Glomerular visceral epithelial cell (primary cell): ENCODE data around the gene RABGEF1.
A peak's percentile ranks its signal among the peaks of the same experiment; 100 is the strongest.
"Not testable (repeated sequence)": the region's sequence is repeated elsewhere in the genome, so short reads cannot be mapped to it uniquely, and the experiment has no call there.

Source experiments
- DNase-seq: peaks from one replicate; pipeline ENCODE4 v3.0.0-alpha.2; 2016; ENCODE audit errors: extremely low spot score

RABGEF1 gene

DNA sequence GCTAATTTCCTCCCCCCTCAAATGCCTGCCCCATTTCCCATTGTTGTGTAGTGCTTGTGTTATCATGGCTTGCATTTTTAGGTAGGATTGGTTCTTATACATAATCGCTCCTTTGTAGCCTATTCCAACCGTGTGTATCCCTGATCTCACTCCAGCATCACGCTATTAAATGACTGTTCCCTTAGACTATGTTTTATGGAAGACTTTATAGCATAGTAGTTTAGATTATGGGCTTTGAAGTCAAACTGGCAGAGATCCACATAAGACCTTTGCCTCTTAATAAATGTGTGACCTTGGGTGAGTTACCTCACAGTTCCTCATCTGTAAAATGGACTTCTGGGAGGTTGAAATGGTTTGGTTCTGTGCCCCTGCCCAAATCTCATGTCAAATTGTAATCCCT is 5.4 kb upstream of the RABGEF1 start:
- no peak for DNase-seq

DNA sequence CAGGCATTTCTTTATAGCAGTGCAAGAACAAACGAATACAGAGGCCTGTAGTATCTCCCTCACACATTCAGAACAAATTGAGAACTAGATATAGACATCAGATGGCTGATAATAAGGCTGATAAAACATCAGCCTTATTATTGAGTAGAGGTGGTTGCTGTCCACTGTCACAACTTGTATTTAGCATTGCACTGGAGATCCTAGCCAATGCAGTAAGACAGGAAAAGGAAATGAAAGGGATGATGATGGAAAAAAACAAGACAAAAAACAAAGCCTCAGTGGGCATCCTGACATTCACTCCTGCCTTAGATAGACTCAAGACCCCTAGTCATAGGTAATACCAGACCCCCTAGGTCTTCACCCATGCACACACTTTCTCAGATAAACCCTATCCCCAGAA is 4.7 kb upstream of the RABGEF1 start:
- no peak for DNase-seq

DNA sequence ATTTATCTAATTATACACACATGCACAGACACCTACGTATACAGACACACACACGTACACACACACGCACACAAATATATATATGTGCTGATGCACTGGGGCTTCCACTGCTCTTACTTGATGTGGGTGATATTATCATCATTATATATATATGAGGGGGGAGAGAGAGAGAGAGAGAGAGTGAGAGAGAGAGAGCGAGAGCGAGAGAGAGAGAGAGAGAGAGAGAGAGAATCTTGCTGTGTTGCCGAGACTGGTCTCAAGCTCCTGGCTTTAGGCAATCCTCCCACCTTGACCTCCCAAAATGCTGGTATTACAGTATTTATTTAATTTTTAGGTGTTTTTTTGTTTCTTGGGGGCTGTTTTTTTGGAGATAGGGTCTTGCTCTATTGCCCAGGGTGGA is 3.6 kb upstream of the RABGEF1 start:
- DNase-seq, result no peak

DNA sequence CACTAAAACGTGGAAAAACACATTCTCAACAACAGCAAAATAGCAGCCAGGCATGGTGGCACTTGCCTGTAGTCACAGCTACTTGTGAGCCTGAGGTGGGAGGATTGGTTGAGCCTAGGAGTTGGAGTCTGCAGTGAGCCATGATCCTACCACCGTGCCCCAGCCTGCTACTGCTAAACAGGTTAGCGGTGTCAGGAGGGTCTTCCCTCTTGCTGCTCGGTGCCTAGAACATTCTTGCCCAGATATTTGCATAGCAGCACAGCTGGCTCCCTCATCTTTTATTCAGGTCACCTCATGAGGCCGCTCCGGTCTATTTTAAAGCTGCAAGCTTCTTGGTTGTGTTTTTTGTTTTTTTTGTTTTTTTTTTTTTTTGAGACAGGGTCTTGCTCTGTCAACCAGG is 2.9 kb upstream of the RABGEF1 start:
- DNase-seq, result no peak

DNA sequence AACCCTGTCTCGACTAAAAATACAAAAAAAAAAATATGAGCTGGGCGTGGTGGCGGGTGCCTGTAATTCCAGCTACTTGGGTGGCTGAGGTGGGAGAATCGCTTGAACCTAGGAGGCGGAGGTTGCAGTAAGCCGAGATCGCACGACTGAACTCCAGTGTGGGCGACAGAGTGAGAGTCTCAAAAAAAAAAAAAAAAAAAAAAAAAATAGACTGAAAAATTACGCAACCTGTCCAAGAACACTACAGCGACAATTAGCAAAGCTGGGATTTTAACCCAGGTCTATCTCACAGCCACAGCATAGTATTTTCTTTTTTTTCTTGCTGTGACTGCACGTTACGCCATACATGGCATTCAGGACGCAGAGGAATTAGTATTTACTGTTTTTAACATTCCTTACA is 1.1 kb upstream of the RABGEF1 start:
- no peak for DNase-seq

DNA sequence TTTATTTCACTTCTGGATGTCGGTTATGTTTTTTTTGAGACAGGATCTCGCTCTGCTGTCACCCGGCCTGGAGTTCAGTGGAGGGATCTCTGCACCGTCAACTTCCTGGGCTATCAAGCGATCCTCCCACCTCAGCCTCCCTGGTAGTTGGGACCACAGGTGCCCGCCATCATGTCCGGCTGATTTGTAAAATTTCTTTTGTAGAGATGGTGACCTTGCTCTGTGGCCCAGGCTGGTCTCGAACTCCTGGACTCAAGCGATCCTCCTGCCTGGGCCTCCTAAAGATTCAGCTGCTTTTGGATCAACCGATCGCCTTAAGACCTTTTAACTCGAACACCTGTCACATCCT is 606 bp upstream of the RABGEF1 start:
- DNase-seq, result no peak

DNA sequence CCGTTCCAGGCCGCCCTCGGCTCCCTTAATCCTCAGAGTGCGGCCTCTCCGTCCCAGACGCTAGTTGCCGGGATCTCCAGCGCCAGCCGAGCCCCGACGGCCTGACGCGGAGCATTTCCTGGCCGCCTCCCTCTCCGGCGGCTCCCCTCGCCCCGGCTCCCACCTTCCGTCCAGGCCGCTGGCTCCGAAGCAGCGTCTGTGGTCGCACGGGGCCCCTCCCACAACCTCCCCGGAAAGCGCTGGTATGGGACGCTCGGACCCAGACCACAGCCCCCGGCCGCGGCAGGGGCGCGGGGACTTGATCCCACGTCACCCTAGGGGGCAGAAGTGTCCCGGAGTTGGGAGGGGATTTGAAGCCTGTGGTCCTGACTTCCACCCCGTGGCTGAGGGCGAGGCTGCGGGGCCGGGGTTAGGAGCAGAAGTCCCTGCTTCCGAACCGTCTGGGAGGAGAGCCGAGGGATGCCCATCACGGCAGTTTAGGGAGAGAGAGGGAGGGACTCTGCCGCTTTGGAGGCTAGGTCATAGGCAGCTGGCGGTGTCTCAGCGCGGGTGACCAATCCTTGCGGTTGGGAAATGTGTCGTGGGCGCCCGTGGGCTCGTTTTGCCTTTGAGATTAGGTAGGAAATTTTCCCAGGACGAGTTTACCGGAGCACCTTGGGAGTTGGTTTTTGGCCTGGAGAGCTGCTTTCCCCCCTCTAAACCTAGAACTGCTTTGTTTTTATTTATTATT is 612 bp downstream of the RABGEF1 start:
- peak; percentile 55 for DNase-seq

DNA sequence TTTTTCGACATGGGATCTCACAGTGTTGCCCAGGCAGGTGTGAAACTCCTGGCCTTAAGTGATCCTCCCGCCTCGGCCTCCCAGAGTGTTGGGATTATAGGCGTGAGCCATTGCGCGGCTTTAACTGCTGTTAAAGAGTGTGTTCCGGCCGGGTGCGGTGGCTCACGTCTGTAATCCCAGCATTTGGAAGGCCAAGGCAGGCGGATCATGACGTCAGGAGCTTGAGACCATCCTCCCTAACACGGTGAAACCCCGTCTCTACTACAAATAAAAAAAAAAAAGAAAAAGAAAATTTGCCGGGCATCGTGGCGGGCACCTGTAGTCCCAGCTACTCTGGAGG is 1.1 kb downstream of the RABGEF1 start:
- DNase-seq, result peak; percentile 31

DNA sequence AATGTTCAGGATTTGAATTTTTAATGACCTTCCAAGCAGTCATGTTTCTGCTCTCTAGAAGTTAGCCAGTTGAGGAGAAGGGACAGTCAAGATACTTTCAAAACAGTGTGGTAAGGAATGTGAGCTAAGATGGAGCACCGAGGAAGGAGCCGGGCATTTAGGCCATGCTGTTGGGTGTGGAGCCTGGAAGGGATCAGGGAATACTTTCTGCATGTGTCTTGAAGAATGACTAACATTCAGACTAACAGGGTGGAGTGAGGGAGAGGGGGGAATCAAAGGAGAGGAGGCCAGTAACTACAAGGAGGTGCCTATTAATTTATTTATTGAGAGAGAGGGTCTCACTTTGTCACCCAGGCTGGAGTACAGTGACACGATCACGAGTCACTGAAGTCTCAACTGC is 1.8 kb downstream of the RABGEF1 start:
- DNase-seq, result peak; percentile 40

DNA sequence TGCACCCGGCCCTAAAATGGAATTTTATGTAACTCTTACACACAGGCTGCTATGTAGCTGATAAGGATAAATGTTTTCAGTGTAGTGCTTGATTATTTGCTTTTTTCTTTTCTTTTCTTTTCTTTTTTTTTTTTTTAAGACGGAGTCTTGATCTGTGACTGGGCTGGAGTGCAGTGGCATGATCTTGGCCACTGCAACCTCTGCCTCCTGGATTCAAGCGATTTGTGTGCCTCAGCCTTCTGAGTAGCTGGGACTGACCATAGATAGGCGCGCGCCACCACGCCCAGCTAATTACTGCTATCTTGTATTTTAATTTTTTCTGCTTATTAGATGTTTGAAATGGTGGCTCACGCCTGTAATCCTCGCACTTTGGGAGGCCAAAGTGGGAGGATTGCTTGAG is 3.4 kb downstream of the RABGEF1 start:
- DNase-seq, result no peak

DNA sequence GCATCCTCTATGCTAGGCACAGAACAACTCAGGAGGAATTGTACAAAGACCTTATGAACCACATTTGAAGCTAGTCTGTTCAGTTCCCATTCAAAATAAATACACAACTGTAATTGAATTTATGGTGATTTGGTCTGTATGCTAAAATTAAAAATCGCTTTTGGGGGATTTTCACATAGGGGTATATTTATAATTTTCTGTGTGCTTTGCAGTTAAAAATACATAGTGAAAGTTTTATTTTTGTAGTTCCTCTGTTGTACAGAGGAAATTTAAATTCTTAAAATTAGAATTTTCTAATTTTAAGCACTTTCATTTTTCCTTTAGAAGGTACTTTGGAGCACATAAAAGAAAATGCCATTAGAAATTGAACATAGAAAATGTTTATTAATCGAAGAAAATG is 6.9 kb downstream of the RABGEF1 start:
- DNase-seq, result no peak

DNA sequence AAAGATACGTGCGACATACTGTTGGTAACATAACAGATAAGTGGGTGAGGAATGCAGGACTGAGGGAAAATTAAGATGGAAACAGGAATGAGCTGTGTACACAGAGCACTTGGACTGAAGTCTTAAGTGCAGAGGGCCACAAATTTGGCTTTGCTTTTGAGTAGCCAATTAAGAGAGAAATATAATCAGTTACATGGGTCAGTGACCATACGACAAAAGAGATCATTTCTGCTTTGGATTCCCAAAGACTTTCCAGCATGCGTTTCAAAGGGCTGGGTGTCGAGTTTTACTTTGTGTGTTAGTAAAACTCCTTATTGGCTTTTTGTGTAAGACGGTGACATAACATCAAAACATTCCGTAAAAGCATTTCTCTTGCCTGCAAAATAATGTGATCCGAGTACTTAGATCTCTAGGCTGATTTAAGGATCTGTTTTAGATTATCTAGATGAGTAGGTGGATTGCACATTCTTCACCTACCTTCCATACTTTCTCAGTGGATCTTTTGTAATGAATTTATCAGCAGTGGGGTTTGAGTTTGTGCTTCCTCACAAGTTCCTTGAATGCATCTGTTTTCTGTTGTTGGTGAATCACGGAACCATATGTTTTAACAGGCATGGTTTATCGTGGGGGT is 7.5 kb downstream of the RABGEF1 start:
- no peak for DNase-seq

DNA sequence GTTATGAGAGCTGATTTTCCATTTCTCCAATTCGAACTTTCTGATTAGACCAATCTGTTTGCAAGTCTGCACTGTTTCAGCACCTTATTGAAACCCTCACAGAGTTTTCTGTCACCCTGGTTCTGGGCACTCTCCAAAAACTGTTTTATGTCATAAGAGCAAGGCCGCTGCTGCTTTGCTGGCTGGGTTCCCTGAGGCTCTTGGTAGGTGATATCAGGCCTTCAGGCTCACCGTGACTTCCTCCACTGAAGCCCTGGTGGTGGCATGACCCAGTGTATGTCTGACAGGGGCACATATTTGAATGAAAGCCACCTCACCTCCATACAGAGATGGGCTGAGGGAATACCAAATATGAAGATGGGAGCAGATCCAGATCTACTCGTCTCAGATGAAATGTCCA is 8.3 kb downstream of the RABGEF1 start:
- DNase-seq, result no peak

DNA sequence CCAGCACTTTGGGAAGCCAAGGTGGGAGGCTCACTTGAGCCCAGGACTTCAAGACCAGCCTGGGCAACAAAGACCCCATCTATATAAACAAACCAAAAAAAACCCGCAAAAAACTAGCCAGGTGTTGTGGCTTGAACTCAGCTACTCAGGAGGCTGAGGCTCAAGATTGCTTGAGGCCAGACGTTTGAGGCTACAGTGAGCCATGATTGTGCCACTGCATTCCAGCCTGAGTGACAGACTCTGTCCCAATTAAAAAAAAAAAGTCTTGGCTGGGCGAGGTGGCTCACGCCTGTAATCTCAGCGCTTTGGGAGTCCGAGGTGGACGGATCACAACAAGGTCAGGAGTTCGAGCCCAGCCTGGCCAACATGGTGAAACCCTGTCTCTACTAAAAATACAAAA is 11.4 kb downstream of the RABGEF1 start:
- DNase-seq, result no peak

DNA sequence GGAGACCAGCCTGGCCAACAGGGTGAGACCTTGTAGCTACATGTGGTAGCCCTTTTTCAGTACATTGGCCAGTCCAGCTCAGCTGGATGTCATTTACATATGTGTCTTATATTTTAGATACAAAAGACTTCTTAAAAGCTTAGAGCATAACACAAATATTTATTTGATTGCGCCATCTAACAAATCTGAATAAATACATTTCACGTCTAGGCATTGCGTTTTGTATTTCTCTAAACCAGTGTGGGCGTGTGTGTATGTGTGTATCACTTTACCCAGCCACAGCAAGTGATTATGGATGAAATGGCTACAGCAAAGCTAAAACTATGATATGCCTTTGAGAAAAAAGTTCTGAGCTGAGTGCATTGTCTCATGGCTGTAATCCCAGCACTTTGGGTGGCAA is 14.0 kb downstream of the RABGEF1 start:
- DNase-seq, result no peak

DNA sequence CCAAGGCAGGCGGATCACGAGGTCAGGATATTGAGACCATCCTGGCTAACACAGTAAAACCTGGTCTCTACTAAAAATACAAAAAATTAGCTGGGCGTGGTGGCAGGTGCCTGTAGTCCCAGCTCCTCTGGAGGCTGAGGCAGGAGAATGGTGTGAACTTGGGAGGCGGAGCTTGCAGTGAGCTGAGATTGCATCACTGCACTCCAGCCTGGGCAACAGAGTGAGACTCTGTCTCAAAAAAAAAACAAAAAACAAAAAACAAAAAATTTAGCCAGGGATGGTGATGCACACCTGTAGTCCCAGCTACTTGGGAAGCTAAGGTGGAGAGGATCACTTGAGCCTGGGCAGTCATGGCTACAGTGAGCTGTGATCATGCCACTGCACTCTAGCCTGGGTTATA is 14.5 kb downstream of the RABGEF1 start:
- DNase-seq, result not testable (repeated sequence)

DNA sequence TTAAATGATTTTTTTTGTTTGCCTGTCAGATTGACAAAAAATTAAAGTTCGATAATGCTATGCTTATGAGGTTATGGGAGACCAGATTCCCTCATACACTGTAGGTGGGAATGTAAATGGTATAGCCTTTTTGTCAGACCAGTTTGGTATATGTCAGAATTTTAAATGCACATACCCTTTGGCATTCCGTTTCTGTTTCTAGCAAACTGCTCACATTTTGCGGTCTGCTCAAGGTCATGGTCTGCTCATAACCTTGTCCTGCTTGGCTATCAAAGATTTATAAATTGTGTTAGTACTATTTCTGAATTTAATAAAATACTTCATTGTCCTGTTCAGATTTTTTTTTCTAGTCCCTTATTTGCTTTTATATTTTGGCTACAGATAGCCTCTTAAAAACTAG is 15.7 kb downstream of the RABGEF1 start:
- not testable (repeated sequence) for DNase-seq

DNA sequence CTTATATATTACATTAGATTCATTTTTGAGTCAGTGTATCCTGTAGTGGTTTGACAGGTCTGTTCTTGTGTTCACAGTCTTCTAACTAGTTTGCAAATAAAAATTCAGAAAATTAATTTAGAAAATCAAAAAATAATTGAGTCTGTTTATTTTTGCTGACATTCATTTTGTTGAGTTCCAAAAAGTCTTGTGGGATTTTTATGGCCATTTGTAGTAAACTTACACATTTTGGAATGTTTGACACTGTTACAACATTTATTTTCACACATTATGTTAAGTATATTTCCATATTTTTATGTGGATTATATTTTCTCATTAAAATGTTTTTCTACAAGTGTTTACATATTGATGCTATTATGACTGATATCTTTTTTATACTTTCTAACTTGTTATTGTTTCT is 16.4 kb downstream of the RABGEF1 start:
- DNase-seq, result no peak

DNA sequence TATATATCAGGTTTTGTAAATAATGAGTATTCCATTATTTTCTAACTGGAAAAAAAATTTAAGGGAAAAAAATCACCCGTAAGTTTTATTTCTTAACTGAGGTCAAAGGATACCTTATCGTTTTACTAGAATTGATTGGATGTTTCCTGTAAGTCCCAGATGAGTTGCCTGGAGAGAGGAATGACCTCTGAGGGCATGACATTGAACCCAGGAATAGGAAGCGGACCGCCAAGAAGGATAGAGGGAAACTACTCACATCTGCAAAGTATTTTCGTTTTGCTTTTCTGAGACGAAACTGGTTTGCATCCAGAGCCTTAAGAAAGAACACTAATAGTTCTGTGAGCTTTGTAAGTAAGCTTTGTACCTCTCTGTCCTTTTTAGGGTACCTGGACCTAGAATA is 17.4 kb downstream of the RABGEF1 start:
- no peak for DNase-seq

DNA sequence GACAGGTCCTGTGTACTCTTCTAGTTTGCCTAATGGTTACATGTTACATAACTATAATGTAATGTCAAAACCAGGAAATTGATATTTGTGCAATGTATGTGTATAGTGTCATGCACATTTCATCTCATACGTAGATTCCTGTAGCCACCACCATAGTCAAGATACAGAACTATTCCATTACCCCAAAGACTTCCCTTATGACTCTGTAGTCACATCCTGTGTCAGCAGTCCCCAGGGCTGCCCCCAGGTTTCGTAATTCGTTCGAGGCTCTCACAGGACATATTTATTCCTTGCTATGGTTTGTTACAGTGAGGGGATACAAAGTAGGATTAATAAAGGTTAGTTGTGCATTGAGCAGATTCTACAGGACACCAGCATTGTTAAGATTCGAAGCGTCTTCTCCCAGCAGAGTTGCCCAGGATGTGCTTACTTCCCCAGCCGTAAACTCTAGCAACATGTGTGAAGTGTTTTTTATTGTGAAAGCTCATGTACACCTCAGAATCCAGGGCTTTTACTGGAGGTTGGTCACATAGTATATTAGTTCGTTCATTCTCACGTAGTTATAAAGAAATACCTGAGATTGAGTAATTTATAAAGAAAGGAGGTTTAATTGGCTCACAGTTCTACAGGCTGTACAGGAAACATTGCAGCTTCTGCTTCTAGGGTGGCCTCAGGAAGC is 18.6 kb downstream of the RABGEF1 start:
- no peak for DNase-seq

DNA sequence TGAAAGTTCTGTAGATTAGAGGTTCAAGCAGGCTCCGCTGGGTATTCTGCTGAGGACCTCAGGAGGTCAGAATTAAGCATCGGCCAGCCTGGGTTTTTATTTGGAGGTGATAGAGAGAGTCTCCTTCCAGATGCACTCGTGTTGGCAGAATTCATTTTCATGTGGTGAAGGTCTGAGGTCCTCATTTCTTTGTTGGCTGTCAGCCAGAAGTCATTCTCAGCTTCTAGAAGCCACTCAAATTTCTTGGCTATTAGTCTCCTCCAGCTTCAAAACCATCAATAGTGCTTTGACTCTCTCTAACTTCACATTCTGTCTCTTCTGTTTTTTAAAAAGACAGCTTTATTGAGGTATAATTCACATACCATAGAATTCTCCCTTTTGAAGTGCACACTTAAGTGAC is 22.6 kb downstream of the RABGEF1 start:
- not testable (repeated sequence) for DNase-seq

DNA sequence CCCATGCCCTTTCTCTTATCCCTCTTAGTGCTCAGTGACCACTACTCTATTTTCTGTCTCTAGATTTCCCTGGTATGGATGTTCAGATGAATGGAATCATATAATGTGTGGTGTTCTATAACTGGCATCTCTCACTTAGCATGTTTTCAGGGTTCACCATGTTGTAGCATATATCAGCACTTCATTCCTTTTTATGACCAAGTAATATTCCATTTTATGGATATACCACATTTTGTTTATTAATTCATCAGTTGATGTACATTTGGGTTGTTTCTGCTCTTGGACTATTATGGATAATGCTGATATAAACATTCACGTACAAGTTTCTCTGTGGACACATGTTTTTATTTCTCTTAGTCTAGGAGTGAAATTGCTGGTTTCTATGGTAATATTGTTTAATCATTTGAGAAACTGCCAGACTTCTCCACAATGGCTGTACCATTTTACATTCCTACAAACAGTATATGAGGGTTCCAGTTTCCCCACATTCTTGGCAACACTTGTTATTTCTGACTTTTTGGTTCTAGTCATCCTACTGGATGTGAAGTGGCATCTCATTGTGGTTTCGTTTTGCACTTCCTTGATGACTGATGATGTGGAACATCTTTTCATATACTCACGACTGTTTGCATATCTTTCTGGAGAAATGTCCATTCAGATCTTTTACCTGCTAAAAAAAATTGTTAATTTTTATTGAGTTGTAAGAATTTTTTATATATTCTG is 23.3 kb downstream of the RABGEF1 start:
- peak; percentile 66 for DNase-seq

DNA sequence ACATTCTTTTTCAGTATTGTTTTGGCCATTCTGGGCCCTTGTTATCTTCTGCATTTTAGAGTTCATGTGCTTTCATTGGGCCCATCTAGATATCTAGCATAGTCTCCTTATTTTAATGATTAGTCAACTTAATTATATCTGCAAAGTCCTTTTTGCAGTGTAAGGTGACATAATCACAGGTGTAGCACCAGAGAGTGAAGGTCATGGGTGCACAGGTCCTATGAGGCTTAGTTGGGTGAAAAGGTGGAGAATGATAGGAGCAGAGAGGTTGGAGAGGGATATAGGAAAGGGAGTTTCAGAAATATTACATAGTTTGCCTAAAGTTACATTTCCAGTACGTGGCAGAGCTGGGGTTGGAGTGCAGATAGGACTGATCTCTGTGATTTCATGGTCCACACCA is 24.4 kb downstream of the RABGEF1 start:
- not testable (repeated sequence) for DNase-seq
